Stimulated activated CD4-positive, alpha-beta T cell treated with anti-CD3 and anti-CD28 coated beads, Interleukin-4, amount 100 ng/mL, for 24 hours (primary cell): ENCODE results near the gene PAX5.
A peak's percentile ranks its signal among the peaks of the same experiment; 100 is the strongest.
"Not testable (repeated sequence)": the region's sequence is repeated elsewhere in the genome, so short reads cannot be mapped to it uniquely, and the experiment has no call there.

Experiments
- DNase-seq: peaks from one replicate; pipeline ENCODE4 v3.0.0-alpha.2; 2020

PAX5 gene

DNA sequence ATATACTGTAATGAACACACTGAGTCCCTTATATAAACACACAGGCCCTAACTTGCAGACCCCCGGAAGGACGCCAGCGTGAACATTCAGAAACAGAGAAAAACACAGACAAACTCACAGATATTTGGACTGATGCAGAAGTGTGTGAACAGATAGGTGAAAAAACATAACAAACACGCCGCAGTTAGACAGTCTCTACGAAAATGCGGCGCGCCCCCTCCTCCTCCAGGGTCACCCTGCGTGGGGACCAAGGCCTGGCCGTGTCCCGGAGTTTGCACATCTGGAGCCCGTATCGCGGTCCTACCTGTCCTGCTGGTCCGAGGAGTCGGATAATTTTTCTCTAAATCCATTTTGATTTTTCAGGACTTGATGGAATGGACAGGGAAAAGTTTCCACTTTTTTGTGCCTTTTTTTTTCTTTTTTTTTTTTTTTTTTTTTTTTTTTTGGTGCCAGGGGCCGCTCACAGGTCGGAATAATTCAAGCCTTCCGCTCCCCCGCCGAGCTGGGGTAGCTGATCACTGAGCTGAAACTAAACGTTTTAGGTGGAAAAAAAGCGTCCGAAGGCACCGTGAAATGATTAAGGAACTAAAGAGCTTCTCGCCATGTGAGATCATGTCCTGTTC lies at the start of gene PAX5:
PAX5 (minus strand) TSS at position 587 of the 623 bp plus-strand sequence; CDS start at position 350, 237 bp downstream.
- no peak for DNase-seq

DNA sequence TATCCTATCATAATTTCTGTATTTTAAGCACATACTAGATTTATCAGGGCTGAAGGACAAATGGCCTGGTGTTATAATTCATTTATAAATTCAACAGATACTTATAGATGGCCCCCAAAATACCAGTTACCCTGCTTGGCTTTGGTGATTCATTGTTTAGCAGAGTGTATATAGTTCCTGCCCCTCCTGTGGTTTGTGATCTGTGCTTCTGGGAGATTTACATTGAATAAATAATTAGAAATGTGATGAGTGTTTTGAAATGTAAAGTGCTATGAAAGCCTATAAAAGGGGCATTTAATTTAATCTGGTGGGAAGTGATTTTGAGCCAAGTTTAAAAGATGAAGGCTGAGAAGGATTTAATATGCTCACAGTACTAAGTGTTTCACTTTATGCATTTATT lies 49.6 kb upstream of the PAX5 start:
- no peak for DNase-seq

DNA sequence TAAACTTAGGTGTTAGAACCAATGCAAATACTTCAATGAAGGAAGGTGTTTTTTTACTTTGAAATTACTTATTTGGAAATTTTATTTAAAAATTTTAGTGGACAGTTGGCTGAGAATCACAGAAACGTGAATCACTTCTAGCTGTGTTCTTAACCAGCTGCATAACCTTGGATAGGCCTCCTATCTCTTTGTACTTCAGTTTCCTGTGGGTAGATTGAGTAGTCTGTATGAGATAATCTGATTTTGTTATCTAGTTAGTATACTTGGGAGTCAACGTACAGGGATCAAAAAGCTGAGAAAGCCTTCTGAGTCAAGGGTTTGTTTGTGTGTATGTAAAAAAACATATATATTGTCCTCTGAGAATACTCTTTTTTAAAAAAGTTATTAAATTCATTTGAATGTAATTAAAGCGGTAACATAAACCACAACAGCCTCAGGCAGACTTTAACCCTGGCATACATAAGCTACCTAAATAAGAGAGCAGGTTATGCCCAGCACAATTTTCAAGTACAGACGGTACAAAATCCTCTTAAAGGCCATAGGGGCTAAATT lies 48.2 kb upstream of the PAX5 start:
- DNase-seq: no peak

DNA sequence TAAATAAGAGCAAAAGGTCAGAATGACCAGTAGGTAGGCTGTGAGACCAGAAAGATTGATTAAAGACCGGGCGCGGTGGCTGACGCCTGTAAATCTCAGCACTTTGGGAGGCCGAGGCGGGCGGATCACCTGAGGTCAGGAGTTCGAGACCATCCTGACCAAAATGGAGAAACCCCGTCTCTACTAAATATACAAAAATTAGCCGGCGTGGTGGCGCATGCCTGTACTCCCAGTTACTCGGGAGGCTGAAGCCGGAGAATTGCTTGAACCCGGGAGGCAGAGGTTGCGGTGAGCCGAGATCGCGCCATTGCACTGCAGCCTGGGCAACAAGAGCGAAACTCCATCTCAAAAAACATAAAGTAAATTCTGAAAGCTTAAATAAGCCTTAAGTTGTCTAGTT lies 47.4 kb upstream of the PAX5 start:
- DNase-seq: not testable (repeated sequence)

DNA sequence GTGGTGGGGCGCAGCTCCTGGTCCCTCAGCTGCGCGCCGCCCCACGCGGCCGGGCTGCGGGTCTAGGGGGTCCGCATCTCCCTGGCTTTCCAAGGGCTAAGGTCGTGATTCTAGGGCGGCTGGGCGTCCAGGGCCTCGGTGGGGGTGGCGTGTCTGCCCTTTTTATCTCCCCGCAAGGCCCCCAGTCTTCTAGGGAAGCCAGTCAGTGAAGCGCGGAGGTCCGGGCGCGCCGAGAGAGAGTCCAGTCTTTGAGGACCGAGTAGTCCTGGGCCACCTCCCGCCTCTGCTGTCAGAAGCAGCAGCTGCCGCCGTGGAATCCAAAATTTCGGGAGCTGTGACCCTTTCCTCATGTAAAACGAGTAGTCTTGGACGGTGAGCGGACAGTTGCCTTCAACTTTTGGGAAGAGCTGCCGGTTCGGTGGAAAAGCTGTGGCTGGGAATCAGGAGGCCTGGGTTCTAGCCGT lies 46.1 kb upstream of the PAX5 start:
- peak; percentile 27 for DNase-seq

DNA sequence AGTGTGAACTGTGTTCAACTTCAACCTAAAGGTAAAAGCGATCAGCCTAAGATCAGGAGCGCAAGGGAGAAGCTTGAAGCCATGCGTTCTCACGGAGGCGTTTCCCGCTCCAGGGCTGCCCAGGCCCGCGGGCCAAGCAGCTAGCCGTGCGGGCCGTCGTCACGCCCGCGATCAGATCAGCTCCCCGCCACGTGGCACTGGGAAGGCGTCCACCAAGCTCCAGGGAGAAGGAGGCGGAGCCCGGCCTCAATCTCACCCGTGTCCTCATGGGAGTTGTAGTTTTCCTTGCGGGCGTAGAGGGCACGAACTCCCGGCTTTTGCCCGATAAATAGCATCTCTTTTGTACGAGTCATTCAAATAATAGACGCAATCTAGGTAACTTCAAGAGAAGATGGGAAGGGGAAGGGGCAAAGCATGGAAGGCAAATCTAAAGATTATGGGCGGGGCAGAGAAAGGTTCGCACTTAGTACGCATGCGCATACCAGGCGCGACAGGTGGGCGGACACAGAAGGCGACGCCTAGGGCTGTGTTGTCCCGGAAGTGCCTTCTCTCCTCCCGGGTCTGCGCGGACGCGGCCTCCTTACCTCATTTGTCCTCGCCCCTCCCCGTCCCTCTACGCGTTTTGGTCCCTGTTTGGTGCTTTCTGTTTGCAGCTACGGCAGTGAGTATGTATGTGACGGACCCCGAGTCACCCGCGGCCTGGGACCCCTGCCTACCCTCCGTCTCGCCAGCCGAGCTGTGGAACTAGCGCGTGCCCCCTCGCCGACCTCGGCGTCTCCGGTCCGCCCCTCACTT lies 45.5 kb upstream of the PAX5 start:
- DNase-seq: peak; percentile 95

DNA sequence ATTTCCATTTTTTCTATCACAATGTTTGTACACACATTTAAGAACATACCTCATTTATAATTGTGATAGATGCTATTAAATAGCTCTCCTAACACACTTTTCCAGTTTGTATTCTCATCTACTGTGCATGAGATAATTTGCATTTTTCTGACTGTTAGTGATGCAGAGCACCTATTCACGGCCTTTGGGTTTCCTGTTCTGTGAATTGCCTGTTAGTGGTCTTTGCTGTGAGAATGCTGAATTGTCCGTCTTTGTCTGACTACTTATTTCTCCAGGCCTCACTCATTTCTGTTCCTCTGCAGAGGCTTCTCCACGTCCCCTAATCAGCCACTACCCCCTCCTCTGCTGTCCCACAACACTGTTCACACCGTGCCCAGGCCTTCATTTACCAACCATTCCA lies 40.7 kb upstream of the PAX5 start:
- DNase-seq: not testable (repeated sequence)

DNA sequence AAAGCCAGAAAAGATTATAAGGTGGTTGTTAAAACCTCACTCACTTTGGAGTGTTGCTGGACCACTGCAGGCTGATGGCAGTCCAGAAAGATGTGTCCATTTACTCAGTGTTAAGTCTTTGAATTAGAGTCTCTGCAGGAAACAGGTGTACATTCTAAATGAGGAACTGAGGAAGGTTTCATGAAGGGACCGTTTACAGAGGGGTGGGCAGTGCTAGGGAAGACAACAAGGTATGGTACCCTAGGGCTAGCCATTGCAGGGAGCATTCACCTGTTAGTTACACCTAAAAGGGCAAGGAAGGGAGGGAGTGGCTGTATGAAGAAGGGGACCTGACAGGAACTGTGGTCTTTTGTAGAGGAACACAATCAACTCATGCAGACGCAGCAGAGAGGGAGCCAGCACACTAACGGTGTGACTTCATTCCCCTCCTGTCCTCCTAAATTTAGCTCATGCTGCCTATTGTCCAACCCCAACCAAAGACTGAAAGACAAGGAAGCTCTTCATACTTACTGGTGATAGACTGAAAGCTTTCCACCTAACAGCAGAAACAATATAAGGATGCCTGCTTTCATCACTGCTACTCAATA lies 32.2 kb upstream of the PAX5 start:
- no peak for DNase-seq

DNA sequence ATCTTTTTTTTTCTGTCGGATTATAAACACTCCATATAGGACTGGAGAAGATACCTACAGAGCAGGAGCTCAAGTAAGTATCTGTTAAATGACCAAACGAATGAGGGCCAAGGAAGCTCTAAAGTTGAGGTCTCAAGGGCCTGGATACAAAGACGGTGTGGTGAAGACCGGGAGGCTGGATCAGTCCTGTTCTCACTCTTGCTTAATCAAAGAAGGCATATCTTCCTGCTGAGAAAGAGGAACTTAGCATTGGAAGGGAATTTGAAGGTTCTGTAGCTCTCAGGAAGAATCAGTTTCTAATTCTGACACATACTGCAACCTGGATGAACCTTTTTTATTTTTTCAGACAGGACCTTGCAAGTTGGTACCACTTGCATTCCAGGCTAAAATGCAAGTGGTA lies 28.3 kb upstream of the PAX5 start:
- no peak for DNase-seq

DNA sequence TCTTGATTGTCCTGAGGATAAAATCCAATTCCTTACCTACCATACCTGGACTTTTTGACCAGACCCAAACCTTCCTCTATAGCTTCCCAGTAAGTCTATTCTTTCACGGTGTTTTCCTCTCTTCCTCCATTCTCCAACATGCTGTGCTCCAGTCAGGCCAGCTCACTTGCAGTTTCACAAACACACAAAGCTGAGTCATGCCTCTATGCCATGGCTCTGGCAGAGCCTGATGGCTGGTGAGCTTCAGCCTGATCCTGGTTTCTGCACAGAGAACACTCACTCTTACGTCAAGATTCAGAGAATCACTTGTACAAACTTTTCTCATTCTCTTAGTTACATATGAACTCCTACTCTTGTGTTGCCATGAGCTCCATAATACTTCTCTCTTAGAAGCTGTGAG lies 27.7 kb upstream of the PAX5 start:
- DNase-seq: no peak

DNA sequence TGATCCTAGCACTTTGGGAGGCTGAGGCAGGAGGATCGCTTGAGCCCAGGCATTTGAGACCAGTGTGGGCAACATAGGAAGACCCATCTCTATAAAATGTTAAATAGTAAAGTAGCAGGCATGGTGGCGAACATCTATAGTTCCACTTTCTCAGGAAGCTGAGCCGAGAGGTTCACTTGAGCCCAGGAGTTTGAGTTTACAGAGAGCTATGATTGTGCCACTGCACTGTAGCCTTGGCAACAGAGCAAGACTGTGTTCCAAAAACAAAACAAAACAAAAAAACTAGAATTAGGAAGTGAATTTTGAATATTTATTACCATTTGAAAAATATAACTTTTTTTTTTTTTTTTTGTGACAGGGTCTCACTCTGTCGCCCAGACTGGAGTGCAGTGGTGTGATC lies 26.8 kb upstream of the PAX5 start:
- no peak for DNase-seq

DNA sequence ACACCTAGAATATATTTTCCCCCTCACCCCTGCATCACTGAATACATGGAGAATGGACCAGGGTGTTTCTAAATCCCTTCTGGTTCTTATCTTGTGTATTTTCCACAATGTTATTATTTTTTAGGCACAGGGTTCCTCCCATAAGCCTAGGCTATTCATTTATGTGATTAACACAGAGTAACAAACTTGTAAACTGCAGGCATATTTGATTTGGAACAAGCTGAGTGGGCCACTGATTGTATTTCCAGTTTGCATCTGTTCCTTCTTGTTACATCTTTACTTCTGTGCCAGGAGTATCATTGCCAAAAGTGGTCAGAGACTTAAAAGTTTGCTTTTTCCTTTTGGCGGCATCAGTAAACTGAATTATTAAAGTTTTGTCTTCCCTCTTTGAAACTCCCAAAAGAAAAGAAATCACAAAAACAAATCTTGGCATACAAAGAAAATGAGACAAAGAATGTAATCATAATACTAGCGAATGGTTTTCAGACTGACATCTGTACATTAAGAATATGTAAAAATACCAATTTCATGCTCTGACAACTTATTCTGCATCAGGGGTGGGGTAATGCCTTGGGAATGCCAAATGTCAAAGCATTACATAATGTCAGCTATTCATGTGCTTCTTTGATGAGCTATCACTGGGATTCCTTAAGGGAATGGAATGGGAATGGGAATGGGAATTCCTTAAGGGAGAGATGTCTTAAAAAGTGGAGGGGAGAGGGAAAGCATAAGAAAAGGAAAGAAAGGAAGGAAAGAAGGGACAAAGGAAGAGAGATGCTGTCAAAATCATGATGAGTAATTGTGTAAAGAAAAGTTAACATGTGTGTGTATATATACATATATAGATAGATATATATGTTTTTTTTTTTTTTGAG lies 22.2 kb upstream of the PAX5 start:
- DNase-seq: no peak

DNA sequence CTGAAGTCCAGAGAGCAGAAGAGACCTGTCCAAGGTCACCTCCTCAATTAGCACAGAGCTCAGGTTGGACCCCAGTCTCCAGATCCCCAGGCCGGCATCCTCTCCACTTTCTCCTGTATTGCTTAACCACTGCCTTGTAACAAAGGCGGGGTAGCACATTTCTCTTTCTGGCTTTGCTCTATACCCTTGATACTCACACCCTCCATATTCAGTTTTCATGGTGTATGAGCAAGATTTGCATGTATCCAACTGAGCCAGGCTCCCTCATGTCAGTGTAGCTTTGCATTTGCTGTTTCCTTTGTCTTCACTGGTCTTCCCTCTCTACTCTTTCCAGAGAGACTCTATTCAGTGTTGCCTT lies 20.3 kb upstream of the PAX5 start:
- DNase-seq: not testable (repeated sequence)

DNA sequence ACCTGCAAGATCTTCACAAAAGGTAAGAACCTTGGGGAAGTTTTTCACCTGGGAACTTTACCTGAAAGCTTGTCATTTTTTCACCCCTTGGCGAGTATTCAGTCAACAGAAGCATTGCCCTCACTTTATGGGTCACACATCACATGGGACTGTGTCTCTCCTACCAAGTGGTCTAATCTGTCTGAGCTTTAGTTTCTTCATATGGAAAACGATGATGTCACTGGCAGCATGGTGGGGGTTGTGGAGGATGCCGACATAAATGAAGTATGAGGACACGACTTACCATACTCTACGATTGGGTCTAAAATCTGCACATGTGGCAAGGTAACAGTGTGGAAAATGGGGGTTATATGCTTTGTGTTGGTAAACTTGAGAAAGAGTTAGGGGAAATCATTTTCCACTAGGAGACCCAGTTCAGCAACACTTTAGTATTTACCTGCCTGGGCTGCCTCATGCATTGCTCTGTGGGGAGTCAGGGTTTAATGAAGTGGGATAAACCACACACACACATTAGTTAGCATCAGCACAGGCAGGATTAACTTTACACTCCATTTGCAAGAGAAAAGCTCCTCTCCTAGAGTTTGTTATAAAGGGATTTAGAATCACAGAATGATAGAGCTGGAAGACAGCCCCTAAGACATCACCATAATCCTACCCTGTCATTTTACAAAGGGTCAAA lies 19.8 kb upstream of the PAX5 start:
- no peak for DNase-seq

DNA sequence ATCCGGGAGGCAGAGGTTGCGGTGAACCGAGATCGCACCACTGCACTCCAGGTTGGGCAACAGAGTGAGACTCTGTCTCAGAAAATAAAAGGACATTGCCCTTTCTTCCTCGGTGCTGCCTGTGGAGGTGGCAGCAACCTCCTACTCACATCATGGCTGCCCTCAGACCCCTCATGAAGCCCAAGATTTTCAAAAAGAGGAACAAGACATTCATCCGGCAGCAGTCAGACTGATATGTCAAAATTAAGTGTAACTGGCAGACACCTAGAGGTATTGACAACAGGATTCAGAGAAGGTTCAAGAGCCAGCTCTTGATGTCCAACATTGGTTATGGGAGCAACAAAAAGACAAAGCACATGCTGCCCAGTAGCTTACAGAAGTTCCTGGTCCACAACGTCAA lies 12.6 kb upstream of the PAX5 start:
- no peak for DNase-seq

DNA sequence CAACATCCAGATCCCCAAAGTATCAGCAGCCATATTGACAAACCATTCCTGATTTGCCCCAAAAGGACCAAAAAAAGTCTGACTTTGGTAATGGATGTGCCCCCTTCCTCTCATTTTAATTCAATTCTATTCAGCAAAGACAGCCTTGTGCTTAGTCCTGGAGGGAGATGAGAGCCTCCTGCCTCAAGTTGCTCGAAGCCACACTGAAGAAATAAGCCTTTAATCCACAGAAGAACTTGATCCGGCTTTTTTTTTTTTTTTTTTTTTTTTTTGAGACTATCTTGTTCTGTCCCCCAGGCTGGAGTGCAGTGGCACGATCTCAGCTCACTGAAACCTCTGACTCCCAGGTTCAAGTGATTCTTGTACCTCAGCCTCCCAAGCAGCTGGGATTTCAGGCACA lies 8.4 kb upstream of the PAX5 start:
- DNase-seq: no peak

DNA sequence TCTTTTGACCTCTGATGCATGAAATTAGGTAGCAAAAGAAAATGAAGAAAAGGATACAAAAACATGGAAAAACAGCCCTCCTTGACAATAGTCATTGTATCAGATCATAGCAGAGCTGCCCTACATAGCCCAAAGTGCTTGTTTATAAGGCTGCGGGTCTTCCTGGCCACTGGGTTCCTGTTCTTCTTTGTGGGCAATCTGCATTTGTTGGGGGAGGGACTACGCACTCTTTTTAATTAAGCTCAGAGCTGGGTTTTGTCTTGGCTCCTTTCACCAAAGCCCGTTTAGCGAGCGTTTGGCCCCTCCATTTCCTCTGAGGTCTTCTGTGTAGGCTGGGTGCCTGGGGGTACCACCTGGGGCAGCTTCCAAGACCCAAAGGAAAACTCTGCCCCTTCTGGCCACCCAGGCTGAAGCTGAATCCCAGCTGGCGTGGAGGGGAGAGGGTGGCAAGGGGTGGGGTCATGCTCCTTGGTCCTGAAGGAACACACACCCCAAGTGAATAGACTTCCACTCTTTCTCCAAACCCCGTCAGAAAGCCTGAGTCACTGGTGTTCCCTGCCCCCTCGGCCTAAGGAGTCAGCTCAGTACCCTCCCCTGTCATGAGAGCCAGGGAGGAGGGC lies 6.5 kb upstream of the PAX5 start:
- no peak for DNase-seq

DNA sequence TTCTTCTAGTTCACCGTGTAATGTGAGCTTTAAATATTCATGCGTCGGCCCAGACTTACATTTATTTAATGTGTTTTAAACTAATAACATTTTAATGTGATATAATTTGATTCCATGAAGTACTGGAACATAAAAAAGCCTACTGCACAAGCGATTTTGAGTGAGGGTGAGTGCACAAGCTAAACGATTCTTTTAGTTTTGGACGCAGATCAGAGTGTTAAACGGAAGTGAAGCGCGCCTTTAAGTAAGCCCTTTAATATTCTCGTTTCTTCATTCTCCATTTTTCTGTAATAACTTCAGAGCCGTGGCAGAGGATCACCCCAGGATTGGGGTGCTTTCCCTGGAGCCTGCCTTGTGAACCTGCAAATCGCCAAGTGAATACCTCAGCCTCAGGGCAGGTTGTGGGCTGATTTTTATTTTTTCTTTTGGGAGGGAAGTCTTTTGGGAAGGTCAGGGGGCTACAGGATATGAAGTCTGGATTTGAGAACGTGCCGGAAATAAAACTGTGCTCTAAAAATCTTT lies 4.9 kb upstream of the PAX5 start:
- DNase-seq: no peak

DNA sequence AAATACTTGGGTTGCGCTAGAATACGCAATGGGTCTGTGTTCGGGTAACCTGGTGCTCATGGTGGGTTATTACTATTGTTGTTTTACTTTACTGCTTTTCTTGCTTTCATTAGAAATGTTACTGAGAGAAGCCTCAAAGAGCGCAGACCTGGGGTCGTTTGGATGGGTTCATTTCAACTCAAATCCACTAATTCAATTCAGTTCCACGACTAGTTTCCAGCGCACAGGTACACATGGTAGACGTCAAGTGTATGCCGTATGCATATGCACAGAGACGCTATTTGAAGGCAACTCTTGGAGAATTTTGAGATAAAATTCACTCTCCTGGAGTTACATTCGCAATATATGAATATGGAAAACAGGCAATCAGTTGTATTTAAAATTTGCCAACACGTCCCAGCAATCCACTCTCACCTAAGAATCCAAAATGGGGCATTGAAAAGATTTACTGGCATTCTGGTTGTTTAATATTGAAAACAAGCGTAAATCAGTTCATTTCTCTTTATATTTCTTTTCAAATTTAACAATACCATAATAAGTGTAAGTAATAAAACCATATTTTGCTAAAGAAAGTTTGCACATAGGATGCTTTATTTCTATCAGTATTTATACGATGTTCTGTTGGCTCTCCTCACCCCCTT lies 4.4 kb upstream of the PAX5 start:
- no peak for DNase-seq

DNA sequence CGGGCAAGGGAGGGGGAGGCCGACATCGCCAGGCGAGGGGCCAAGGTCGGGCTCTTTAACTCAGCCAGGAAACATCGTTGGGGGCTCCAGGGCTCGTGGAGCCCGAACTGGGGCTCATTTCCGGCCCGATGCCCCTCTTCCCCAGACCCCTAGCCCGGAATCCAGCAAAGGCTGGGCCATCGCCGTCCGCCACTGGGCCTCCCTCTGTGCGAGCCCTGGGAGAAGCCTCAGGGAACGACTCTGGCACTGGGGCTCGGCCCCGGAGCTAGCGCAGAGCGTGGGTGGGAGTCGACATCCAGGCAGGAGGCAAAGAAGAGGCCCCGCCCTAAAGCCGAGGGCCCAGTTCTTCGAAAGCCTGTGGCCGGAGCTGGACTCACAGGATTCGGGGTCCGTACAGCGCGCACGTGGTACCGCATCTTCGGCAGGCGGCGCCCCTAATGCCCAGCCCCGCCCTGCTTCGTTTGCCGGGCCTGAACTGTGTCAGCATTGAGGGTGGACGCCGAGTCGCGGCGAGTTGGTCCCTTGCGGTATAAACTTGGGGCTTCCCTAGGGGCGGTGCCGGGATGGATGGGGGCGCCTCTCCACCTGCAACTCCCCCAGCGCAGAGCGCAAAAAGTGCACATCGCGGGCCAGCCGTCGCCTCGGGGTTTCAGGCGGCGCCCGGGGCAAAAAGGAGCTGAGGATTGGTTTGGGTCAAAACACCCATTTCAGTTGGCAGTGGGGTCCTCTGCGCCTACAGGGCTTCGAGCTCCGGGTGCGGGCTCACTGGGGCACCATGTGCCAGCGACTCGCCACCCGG lies 3.6 kb upstream of the PAX5 start:
- DNase-seq: no peak
